ENCODE measurements around the gene EDIL3.

The EDIL3 gene

GRCh38 chr5:83987513-83988292, 397.0 kb downstream of the EDIL3 start:
- Histone ChIP-seq H3K4me3 (replicated peaks; ENCODE audit: low read depth, low read length) (no peak overlapping the region), H3K36me3 (ENCODE audit: control insufficient read depth, insufficient read depth, low read length) (no peaks in the 10 kb centered on the region), H3K27me3 (replicated peaks; ENCODE audit: control insufficient read depth, insufficient read depth, low read length) (no peaks in the 10 kb centered on the region)
- TF ChIP-seq, protein P1, sequence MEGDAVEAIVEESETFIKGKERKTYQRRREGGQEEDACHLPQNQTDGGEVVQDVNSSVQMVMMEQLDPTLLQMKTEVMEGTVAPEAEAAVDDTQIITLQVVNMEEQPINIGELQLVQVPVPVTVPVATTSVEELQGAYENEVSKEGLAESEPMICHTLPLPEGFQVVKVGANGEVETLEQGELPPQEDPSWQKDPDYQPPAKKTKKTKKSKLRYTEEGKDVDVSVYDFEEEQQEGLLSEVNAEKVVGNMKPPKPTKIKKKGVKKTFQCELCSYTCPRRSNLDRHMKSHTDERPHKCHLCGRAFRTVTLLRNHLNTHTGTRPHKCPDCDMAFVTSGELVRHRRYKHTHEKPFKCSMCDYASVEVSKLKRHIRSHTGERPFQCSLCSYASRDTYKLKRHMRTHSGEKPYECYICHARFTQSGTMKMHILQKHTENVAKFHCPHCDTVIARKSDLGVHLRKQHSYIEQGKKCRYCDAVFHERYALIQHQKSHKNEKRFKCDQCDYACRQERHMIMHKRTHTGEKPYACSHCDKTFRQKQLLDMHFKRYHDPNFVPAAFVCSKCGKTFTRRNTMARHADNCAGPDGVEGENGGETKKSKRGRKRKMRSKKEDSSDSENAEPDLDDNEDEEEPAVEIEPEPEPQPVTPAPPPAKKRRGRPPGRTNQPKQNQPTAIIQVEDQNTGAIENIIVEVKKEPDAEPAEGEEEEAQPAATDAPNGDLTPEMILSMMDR (IDR thresholded peaks at IDR 0.05; ENCODE audit: insufficient read depth, low read length, poor library complexity, severe bottlenecking), result no peak
- no peak for DNase-seq (ENCODE audit: extremely low read depth, insufficient read length)

- H3K27me3 ChIP-seq (replicated peaks; ENCODE audit: control insufficient read depth, insufficient read depth, low read length), result no peaks in the 10 kb centered on the region
- no peak overlapping the region for H3K4me3 ChIP-seq (replicated peaks; ENCODE audit: low read depth, low read length)
- no peak for DNase-seq (ENCODE audit: extremely low read depth, insufficient read length)
- H3K36me3 ChIP-seq (ENCODE audit: control insufficient read depth, insufficient read depth, low read length), result no peaks in the 10 kb centered on the region
- TF ChIP-seq, protein P1 (IDR thresholded peaks at IDR 0.05; ENCODE audit: insufficient read depth, low read length, poor library complexity, severe bottlenecking), result no peak
These were observed 400.8 kb downstream of the EDIL3 start for GRCh38 chr5:83983852-83984251.

DNA sequence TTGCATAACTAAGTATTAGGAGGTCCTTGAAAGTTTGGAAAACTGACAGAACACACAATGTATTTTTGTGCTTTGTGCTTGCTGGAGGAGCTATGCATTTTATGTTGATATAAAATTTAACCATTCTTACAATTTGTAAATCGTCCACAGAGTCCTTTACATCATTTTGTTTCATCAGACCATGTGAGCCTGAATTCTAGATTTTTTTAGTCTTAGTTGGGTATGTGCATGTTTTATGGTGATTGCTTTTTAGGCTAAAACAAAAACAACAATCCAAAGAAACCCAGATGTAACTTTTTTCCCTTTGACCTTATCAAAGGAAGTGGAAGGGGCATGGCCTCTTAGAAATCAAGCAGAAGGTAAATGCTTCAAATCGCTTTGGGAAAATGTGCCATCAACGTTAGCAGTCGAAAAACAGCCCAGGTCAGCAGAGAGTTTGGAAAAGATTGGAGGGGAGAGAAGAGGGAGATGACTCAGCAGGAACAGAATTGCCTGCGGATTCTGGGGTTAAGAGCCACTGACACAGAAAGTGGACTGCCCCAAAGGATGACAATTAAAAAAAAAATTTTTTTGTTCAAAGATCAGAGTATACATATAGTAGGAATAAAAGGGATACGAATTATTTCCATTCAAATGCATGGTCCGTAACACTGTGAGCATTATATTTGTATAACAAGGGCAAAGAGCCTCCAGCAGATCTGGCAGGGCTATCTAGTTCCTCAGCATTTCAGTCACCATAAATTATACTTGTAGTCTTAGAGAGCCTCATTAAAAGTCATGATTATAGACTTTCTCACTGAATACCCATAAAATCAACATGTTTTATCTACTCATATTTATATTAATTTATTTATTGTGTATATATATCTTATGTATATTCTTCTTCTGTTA, 410.5 kb downstream of the EDIL3 start:
- Histone ChIP-seq H3K4me3 (replicated peaks; ENCODE audit: low read depth, low read length) (no peak overlapping the region), H3K27me3 (replicated peaks; ENCODE audit: control insufficient read depth, insufficient read depth, low read length) (no peaks in the 10 kb centered on the region), H3K36me3 (ENCODE audit: control insufficient read depth, insufficient read depth, low read length) (no peaks in the 10 kb centered on the region)
- TF ChIP-seq, protein P1 (IDR thresholded peaks at IDR 0.05; ENCODE audit: insufficient read depth, low read length, poor library complexity, severe bottlenecking), result no peak
- no peak for DNase-seq (ENCODE audit: extremely low read depth, insufficient read length)

DNA sequence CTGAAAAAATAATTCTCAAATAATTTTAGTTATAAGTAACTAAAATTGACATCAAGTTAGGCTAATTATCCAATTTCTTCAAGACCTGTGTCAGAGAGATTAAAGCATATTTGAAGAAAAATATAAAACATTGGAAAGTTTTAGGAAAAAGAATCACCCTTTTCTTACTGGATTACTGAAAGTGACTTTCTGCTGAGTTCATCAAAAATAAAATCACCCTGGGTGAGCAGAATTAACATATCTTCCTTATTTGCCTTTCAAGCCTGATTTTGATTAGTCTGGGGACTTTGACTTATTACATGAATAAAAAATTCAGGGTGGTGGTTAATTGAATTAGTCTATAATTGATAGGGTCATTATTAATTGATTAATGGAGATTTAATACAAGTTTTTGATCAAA, 411.8 kb downstream of the EDIL3 start:
- Histone ChIP-seq H3K27me3 (replicated peaks; ENCODE audit: control insufficient read depth, insufficient read depth, low read length) (no peaks in the 10 kb centered on the region), H3K36me3 (ENCODE audit: control insufficient read depth, insufficient read depth, low read length) (no peaks in the 10 kb centered on the region), H3K4me3 (replicated peaks; ENCODE audit: low read depth, low read length) (no peak overlapping the region)
- TF ChIP-seq, protein P1 (IDR thresholded peaks at IDR 0.05; ENCODE audit: insufficient read depth, low read length, poor library complexity, severe bottlenecking), result no peak
- DNase-seq (ENCODE audit: extremely low read depth, insufficient read length), result no peak

GRCh38 chr5:83972236-83972635, 412.4 kb downstream of the EDIL3 start:
- Histone ChIP-seq H3K36me3 (ENCODE audit: control insufficient read depth, insufficient read depth, low read length) (no peaks in the 10 kb centered on the region), H3K4me3 (replicated peaks; ENCODE audit: low read depth, low read length) (no peak overlapping the region), H3K27me3 (replicated peaks; ENCODE audit: control insufficient read depth, insufficient read depth, low read length) (no peaks in the 10 kb centered on the region)
- TF ChIP-seq, protein P1 (IDR thresholded peaks at IDR 0.05; ENCODE audit: insufficient read depth, low read length, poor library complexity, severe bottlenecking), result no peak
- no peak for DNase-seq (ENCODE audit: extremely low read depth, insufficient read length)

Measured in GM06990 (cell line).